Endothelial cell of umbilical vein (primary cell): ENCODE measurements around the gene ABLIM2. TPM values are rescaled to one million over a fixed set of nuclear protein-coding genes. Genes with fewer than 3 reads are reported as not detected.

Source experiments
- BruUV-seq: library from RNA; stranded (reverse); fragments of 400-500 nt; replicated peaks from 2 replicates; lab custom pipeline; 2021; lab: Mats Ljungman, UMichigan
- CTCF ChIA-PET: fragments of 300-600, 350-600 bp; sonication (Branson Sonifier 250); formaldehyde crosslinking; loops from one replicate; lab custom pipeline; 2021; ENCODE audit warnings: antibody characterized with exemption, inconsistent platforms; lab: Charles Lee
- POLR2A ChIA-PET: fragments of 300-600, 350-600 bp; sonication (Branson Sonifier 250); formaldehyde crosslinking; loops from one replicate; lab custom pipeline; 2021; ENCODE audit warnings: antibody characterized with exemption, inconsistent platforms; lab: Charles Lee
- DNase-seq: peaks from one replicate; pipeline ENCODE4 v3.0.0-alpha.2; 2011; ENCODE audit warnings: low read depth, low spot score
- FAIRE-seq: peaks from 2 replicates; lab custom pipeline; 2011; peaks lifted over from hg19 to GRCh38; lab: Jason Lieb, UNC
- H2AFZ ChIP-seq: 2 replicates; pipeline ENCODE4 v1.6.0; 2012; ENCODE audit warnings: low read depth, low read length, control low read depth, inconsistent platforms
- H3K27ac ChIP-seq: 2 replicates; pipeline ENCODE4 v1.5.1; 2011; ENCODE audit warnings: low read depth, mild to moderate bottlenecking, control low read depth, low read length, moderate library complexity; ENCODE audit not compliant: insufficient read depth
- H3K27me3 ChIP-seq, 2 experiments: 2 replicates each; pipeline versions ENCODE4 v1.6.0 to v1.6.1; 2011; ENCODE audit warnings: low read length in 2 of 2, mixed read lengths in 1 of 2; ENCODE audit not compliant: control insufficient read depth in 2 of 2, insufficient read depth in 2 of 2
- H3K36me3 ChIP-seq, 2 experiments: 2 replicates in 1 of 2; 3 replicates in 1 of 2; pipeline ENCODE4 v1.5.1; 2011; ENCODE audit warnings: low read length in 2 of 2, mild to moderate bottlenecking in 1 of 2, moderate library complexity in 1 of 2; ENCODE audit not compliant: control insufficient read depth in 2 of 2, insufficient read depth in 2 of 2; ENCODE audit errors: extremely low read depth in 1 of 2
- H3K4me1 ChIP-seq: 3 replicates; pipeline ENCODE4 v1.5.1; 2011; ENCODE audit warnings: mild to moderate bottlenecking, low read length; ENCODE audit not compliant: control insufficient read depth, insufficient read depth; ENCODE audit errors: extremely low read depth
- H3K4me2 ChIP-seq: 2 replicates; pipeline ENCODE4 v1.6.1; 2011; ENCODE audit warnings: low read length, control low read depth, mixed read lengths; ENCODE audit not compliant: insufficient read depth
- H3K4me3 ChIP-seq, 3 experiments: fragments of 200-600 bp in 1 of 3; sonication (generic), shearing (Covaris generic) in 1 of 3; replicated peaks in 1 of 3; 2 replicates each; pipeline ENCODE4 v1.5.1; 2011 to 2016; ENCODE audit warnings: control low read depth in 3 of 3, low read length in 3 of 3, mild to moderate bottlenecking in 2 of 3, inconsistent platforms in 1 of 3, low read depth in 1 of 3, moderate library complexity in 1 of 3; ENCODE audit not compliant: insufficient read depth in 1 of 3
- H3K79me2 ChIP-seq: 2 replicates; pipeline ENCODE4 v1.6.0; 2012; ENCODE audit warnings: low read length, inconsistent platforms; ENCODE audit not compliant: control insufficient read depth, insufficient read depth
- H3K9ac ChIP-seq: replicated peaks from 2 replicates; pipeline ENCODE3; 2011; ENCODE audit warnings: low read length, control low read depth; ENCODE audit not compliant: insufficient read depth; ENCODE audit errors: extremely low read depth
- H3K9me1 ChIP-seq: replicated peaks from 3 replicates; pipeline ENCODE4 v1.6.0; 2011; ENCODE audit warnings: mild to moderate bottlenecking, low read length; ENCODE audit not compliant: control insufficient read depth, insufficient read depth; ENCODE audit errors: extremely low read depth
- H3K9me3 ChIP-seq: replicated peaks from 2 replicates; pipeline ENCODE4 v1.5.1; 2012; ENCODE audit warnings: low read length, inconsistent platforms; ENCODE audit not compliant: control insufficient read depth, insufficient read depth
- H4K20me1 ChIP-seq: replicated peaks from 2 replicates; pipeline ENCODE3; 2011; ENCODE audit warnings: mild to moderate bottlenecking, low read length; ENCODE audit not compliant: control insufficient read depth, insufficient read depth; ENCODE audit errors: extremely low read depth
- FOS ChIP-seq: IDR thresholded peaks from 2 replicates; pipeline ENCODE4 v1.6.1; 2011; ENCODE audit warnings: mild to moderate bottlenecking, low read length, moderate library complexity, borderline replicate concordance; ENCODE audit not compliant: insufficient read depth
- GATA2 ChIP-seq: IDR thresholded peaks from 2 replicates; pipeline ENCODE4 v1.7.0; 2011; ENCODE audit warnings: low read depth, mild to moderate bottlenecking, moderate library complexity, mixed read lengths, low read length; ENCODE audit not compliant: insufficient read length, insufficient read depth
- JUN ChIP-seq: IDR thresholded peaks from 2 replicates; pipeline ENCODE4 v1.6.1; 2011; ENCODE audit warnings: borderline replicate concordance, low read depth; ENCODE audit not compliant: insufficient read length, insufficient read depth
- MAX ChIP-seq: IDR thresholded peaks from 2 replicates; pipeline ENCODE4 v1.6.1; 2011; ENCODE audit not compliant: insufficient read depth, insufficient read length
- MYC ChIP-seq: IDR thresholded peaks from one replicate; pipeline ENCODE4 v1.6.1; 2011; ENCODE audit warnings: mild to moderate bottlenecking, low read depth, low read length
- POLR2A ChIP-seq: IDR thresholded peaks from 2 replicates; pipeline ENCODE4 v1.6.1; 2012; ENCODE audit warnings: low read depth, mild to moderate bottlenecking, control low read depth, low read length
- POLR2AphosphoS5 ChIP-seq: IDR thresholded peaks from 2 replicates; pipeline ENCODE4 v1.6.1; 2012; ENCODE audit warnings: low read depth, mild to moderate bottlenecking, control low read depth, low read length, moderate library complexity; ENCODE audit not compliant: insufficient read depth
- dilution Hi-C: fragments of 300-500 bp; cut with MboI; formaldehyde crosslinking; loops from one replicate; pipeline ENCODE4 v1.15.0; 2019; ENCODE audit warnings: low sequenced_read_pairs; ENCODE audit not compliant: extremely low pct_ligation_motif_present
- intact Hi-C: fragments of 100-400 bp; cut with micrococcal nuclease; formaldehyde crosslinking; loops from one replicate; pipeline ENCODE4 v1.10.0; 2022
- polyA plus RNA-seq, 4 experiments: library from polyadenylated mRNA; depleted of rRNA in 3 of 4; stranded (reverse) in 3 of 4; unstranded in 1 of 4; fragments of >200 nt; gene quantifications; 2 replicates each; pipeline versions ENCODE4 v1.2.1 to v1.2.3, GENCODE V29; 2011 to 2012; ENCODE audit warnings: missing spikeins in 1 of 4
- total RNA-seq: library from RNA; stranded (reverse); gene quantifications from 2 replicates; pipeline ENCODE4 v1.2.3, GENCODE V29; 2021

ABLIM2 gene
- total and polyA plus RNA-seq, 2 donors (not counting 3 experiments of a cell fraction or from before 2014, with no cell fraction given), result 0.28 to 0.66 TPM

- no peak overlapping the region for H3K27ac ChIP-seq
- no peaks in the 10 kb centered on the region for H3K9me1 ChIP-seq
- CTCF ChIA-PET, result interaction anchor here (14.2 kb wide), 1 partner anchor 26 kb away, joined by 196 read pairs; no protein-coding TSS in a partner anchor
- H3K4me2 ChIP-seq, result no peak overlapping the region
- no peaks in the 10 kb centered on the region for H4K20me1 ChIP-seq
- no peak for DNase-seq
- TF ChIP-seq MYC (no peak), POLR2AphosphoS5 (no peak), FOS (no peak), MAX (no peak)
- H3K27me3 ChIP-seq, result no peaks in the 10 kb centered on the region
- H3K9ac ChIP-seq, result no peak overlapping the region
- H3K4me3 ChIP-seq, result no peak overlapping the region
- peaks cover 76% of the 10 kb centered on the region for H3K79me2 ChIP-seq
- no peaks in the 10 kb centered on the region for H3K9me3 ChIP-seq
- H3K36me3 ChIP-seq, result peaks cover 5 to 33% of the 10 kb centered on the region in 2 experiments
- peaks cover 47% of the 10 kb centered on the region for H3K4me1 ChIP-seq
- FAIRE-seq, result no peak
- no peak overlapping the region for H2AFZ ChIP-seq
- POLR2A ChIA-PET, result no interaction called here
- dilution Hi-C loops (no loop called here), intact Hi-C loops (loop anchor here (2.0 kb wide), 1 partner anchor 13 kb away; no protein-coding TSS in a partner anchor)
- no TSS peak for BruUV-seq
Measured at GRCh38 chr4:8203817-8204216, 45.2 kb upstream of the ABLIM2 start.

GRCh38 chr4:8203052-8203401, 44.4 kb upstream of the ABLIM2 start:
- FAIRE-seq (no peak), DNase-seq (no peak)
- TF ChIP-seq POLR2A (no peak), JUN (no peak), GATA2 (no peak)
- Histone ChIP-seq H3K4me1 (peaks cover 55% of the 10 kb centered on the region), H3K27me3 (no peaks in the 10 kb centered on the region), H4K20me1 (no peaks in the 10 kb centered on the region), H3K79me2 (peaks cover 76% of the 10 kb centered on the region), H3K4me2 (no peak overlapping the region), H3K4me3 (no peak overlapping the region), H3K9ac (no peak overlapping the region), H3K9me3 (no peaks in the 10 kb centered on the region), H3K36me3 (peaks cover 5 to 29% of the 10 kb centered on the region in 2 experiments), H3K9me1 (no peaks in the 10 kb centered on the region), H2AFZ (no peak overlapping the region), H3K27ac (no peak overlapping the region)
- ChIA-PET POLR2A (no interaction called here), CTCF (interaction anchor here (14.2 kb wide), 1 partner anchor 25 kb away, joined by 196 read pairs; no protein-coding TSS in a partner anchor)
- intact Hi-C loops (no loop called here), dilution Hi-C loops (no loop called here)
- no TSS peak for BruUV-seq
